ENCODE results near the gene IL4I1. TPM values are rescaled to one million over a fixed set of nuclear protein-coding genes. Genes with fewer than 3 reads are reported as not detected.

The IL4I1 gene
- total and polyA plus RNA-seq, 2 of the 4 experiments (the other 2 are of a cell fraction): 0.31 to 0.36 TPM

DNA sequence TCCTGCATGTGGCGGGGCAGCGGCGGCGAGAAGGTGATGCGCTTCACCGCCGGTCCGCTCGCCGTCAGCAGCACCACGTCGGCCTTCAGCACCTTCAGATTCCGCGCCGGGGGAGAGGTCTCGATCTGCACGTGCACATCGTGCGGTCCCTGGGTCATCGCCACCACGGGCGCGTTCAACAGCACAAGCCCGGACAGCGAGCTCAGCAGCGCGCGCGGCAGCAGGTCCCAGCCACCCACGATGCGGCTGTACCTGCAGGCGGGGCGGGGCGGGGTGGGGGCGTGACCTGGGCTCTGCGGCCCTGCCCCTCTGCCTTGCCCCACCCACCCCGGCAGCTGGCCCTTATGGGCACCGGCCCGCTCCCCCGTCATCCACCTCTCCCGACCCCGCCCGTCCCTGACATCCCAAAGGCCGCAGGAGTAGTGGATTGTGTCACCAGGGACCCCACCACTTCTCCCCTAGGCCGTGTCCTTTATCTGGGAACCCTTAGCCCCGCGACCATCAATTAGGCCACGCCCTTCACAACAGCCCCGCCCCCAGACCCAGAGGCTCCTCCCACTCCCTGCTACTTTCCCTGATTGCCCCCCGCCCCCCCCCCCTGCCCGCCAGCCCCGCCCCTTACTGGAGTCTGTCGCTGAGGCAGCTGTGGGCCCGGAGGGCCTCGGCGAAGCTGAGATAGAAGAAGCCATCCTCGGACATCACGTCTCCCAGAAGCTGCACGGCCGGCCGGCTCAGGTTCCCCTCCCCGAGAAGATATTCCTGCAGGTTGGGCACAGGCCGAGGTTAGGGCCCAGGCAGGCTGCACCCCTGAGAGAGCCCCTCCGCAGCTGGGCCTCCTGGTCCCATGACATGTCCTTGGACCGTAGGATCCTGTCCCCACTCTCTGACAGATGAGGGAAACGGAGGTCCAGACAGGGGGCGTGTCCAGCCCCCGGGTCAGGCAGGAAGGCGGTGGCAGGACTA lies 6.1 kb downstream of the IL4I1 start:
- Histone ChIP-seq H3K4me3 (ENCODE audit: insufficient read depth, low read depth, low read length) (peak overlapping the region; percentile 6; the same call in 1 of the 2 replicates), H3K4me2 (ENCODE audit: low read depth, low read length) (peak overlapping the region; percentile 61), H2BK5ac (ENCODE audit: low read depth, low read length, poor library complexity, severe bottlenecking) (no peak overlapping the region), H2BK20ac (ENCODE audit: low read depth, low read length) (no peak overlapping the region), H3K18ac (ENCODE audit: low read depth, low read length) (no peak overlapping the region), H3K36me3 (ENCODE audit: control insufficient read depth, insufficient read depth, low read length) (peaks cover 7% of the 10 kb centered on the region; the same call in 1 of the 2 replicates), H3K9me1 (ENCODE audit: insufficient read depth, low read length) (no peaks in the 10 kb centered on the region), H3K27me3 (ENCODE audit: control insufficient read depth, insufficient read depth, low read length) (peaks cover 8% of the 10 kb centered on the region; the same call in 1 of the 2 replicates), H3K14ac (replicated peaks; ENCODE audit: low read depth, low read length) (no peak overlapping the region), H4K8ac (ENCODE audit: low read depth in 2 of 2, low read length in 2 of 2) (no peak overlapping the region), H3K4ac (ENCODE audit: low read depth, low read length) (no peak overlapping the region), H4K20me1 (ENCODE audit: insufficient read depth, low read length) (no peaks in the 10 kb centered on the region), H2BK120ac (ENCODE audit: low read depth, low read length) (no peak overlapping the region), H3K9me3 (ENCODE audit: control insufficient read depth, insufficient read depth, low read length) (no peaks in the 10 kb centered on the region), H2BK15ac (ENCODE audit: low read depth, low read length) (no peak overlapping the region), H4K91ac (ENCODE audit: insufficient read depth, low read depth, low read length) (no peak overlapping the region), H3K27ac (ENCODE audit: insufficient read depth, low read length) (no peak overlapping the region), H3K56ac (ENCODE audit: extremely low read depth, insufficient read depth, low read length) (no peak overlapping the region), H3K79me1 (ENCODE audit: low read depth in 1 of 2, low read length in 2 of 2) (no peaks in the 10 kb centered on the region), H2AFZ (replicated peaks; ENCODE audit: low read length, poor library complexity) (peak overlapping the region; percentile 87), H2AK9ac (replicated peaks; ENCODE audit: low read depth, low read length, poor library complexity) (peak overlapping the region; percentile 28), H3K9ac (ENCODE audit: low read depth, low read length) (no peak overlapping the region), H3K23ac (ENCODE audit: low read depth, low read length) (no peak overlapping the region), H2AK5ac (ENCODE audit: low read depth, low read length) (peak overlapping the region; percentile 16; the same call in 1 of the 2 replicates), H3K4me1 (ENCODE audit: control insufficient read depth, insufficient read depth, low read length) (peaks cover 2% of the 10 kb centered on the region; the same call in 1 of the 2 replicates), H4K5ac (ENCODE audit: low read depth, low read length) (no peak overlapping the region)
- no TSS peak for BruUV-seq (replicated peaks)
- WGBS, 2 experiments (ENCODE audit: extremely low coverage in 2 of 2, insufficient read length in 1 of 2): 15% methylated on average over 31 of the region's 69 CpGs; no CpG with 5 or more reads in 1 of the 2 experiments
- intact Hi-C loops (cut with micrococcal nuclease) (no loop called here), dilution Hi-C loops (cut with HindIII; ENCODE audit: low sequenced_read_pairs, unreplicated experiment) (no loop called here), in situ Hi-C loops (cut with MboI; ENCODE audit: low sequenced_read_pairs) (no loop called here)
- ChIA-PET POLR2A (ENCODE audit: unreplicated experiment) (interaction anchor here (0.6 kb wide), 1 partner anchor 12 kb away, joined by 6 read pairs; no protein-coding TSS in a partner anchor), CTCF (no interaction called here)
- DNase-seq (no peak), ATAC-seq (ENCODE audit: low read depth) (peak; percentile 57)
- TF ChIP-seq MXI1 (IDR thresholded peaks at IDR 0.05; ENCODE audit: borderline replicate concordance, low read depth, low read length) (no peak), MAZ (IDR thresholded peaks at IDR 0.05; ENCODE audit: borderline replicate concordance, low read depth, low read length) (no peak), NFE2L2 (IDR thresholded peaks at IDR 0.05; ENCODE audit: low read depth, low read length) (no peak), CEBPB (IDR thresholded peaks at IDR 0.05; ENCODE audit: low read depth, low read length) (no peak), RAD21 (IDR thresholded peaks at IDR 0.05; ENCODE audit: low read length) (no peak), MAFK (IDR thresholded peaks at IDR 0.05; ENCODE audit: low read depth, low read length) (no peak), SMC3 (IDR thresholded peaks at IDR 0.05; ENCODE audit: low read depth, low read length) (no peak), BHLHE40 (IDR thresholded peaks at IDR 0.05; ENCODE audit: low read depth, low read length) (no peak), CHD1 (IDR thresholded peaks at IDR 0.05; ENCODE audit: low read depth, low read length) (no peak), RCOR1 (IDR thresholded peaks at IDR 0.05; ENCODE audit: insufficient replicate concordance, low read length) (no peak), POLR2A (IDR thresholded peaks at IDR 0.05; ENCODE audit: low read depth, low read length) (no peak)
- TF ChIP-seq, protein P1, sequence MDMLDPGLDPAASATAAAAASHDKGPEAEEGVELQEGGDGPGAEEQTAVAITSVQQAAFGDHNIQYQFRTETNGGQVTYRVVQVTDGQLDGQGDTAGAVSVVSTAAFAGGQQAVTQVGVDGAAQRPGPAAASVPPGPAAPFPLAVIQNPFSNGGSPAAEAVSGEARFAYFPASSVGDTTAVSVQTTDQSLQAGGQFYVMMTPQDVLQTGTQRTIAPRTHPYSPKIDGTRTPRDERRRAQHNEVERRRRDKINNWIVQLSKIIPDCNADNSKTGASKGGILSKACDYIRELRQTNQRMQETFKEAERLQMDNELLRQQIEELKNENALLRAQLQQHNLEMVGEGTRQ (IDR thresholded peaks at IDR 0.05; ENCODE audit: low read depth, low read length): no peak
- TF ChIP-seq, protein P2, sequence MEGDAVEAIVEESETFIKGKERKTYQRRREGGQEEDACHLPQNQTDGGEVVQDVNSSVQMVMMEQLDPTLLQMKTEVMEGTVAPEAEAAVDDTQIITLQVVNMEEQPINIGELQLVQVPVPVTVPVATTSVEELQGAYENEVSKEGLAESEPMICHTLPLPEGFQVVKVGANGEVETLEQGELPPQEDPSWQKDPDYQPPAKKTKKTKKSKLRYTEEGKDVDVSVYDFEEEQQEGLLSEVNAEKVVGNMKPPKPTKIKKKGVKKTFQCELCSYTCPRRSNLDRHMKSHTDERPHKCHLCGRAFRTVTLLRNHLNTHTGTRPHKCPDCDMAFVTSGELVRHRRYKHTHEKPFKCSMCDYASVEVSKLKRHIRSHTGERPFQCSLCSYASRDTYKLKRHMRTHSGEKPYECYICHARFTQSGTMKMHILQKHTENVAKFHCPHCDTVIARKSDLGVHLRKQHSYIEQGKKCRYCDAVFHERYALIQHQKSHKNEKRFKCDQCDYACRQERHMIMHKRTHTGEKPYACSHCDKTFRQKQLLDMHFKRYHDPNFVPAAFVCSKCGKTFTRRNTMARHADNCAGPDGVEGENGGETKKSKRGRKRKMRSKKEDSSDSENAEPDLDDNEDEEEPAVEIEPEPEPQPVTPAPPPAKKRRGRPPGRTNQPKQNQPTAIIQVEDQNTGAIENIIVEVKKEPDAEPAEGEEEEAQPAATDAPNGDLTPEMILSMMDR (conservative IDR thresholded peaks at IDR 0.05; ENCODE audit: low read depth, low read length): no peak
- TF ChIP-seq, protein P3, sequence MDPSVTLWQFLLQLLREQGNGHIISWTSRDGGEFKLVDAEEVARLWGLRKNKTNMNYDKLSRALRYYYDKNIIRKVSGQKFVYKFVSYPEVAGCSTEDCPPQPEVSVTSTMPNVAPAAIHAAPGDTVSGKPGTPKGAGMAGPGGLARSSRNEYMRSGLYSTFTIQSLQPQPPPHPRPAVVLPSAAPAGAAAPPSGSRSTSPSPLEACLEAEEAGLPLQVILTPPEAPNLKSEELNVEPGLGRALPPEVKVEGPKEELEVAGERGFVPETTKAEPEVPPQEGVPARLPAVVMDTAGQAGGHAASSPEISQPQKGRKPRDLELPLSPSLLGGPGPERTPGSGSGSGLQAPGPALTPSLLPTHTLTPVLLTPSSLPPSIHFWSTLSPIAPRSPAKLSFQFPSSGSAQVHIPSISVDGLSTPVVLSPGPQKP (IDR thresholded peaks at IDR 0.05; ENCODE audit: borderline replicate concordance, low read depth, low read length): no peak
